ENCODE data around the gene USP31. TPM values are rescaled to one million over a fixed set of nuclear protein-coding genes. Genes with fewer than 3 reads are reported as not detected.

USP31 gene
- total RNA-seq, 1 experiment from 2014 or later = 6.7 TPM

DNA sequence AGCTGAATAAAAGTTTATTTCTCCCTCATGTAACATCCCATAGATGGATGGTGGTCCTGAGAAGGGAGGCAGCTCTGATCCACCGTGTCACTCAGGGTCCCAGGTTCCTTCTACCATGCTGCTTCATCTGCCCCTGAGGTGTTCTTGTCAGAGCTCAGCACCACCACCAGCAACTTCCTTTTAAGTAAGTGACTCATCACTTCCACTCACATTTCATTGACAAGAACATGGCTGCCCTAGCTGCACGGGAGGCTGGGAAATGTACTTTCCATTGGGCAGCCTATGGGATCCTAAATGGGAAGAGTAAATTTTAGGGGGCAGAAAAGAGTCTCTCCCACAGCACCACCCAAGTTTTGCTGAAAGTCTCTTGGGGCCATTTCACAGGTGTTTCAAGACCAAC is 134.7 kb downstream of the USP31 start:
- no peak overlapping the region for H3K9ac ChIP-seq (ENCODE audit: low read length)
- CTCF ChIA-PET = no interaction called here
- peaks cover 10% of the 10 kb centered on the region; the same call in 1 of the 2 replicates for H3K27me3 ChIP-seq (ENCODE audit: low read length)
- H3K36me3 ChIP-seq (ENCODE audit: low read depth, low read length) = no peaks in the 10 kb centered on the region
- H3K9me3 ChIP-seq (ENCODE audit: low read length) = no peaks in the 10 kb centered on the region
- H3K9me2 ChIP-seq (replicated peaks; ENCODE audit: low read length) = no peaks in the 10 kb centered on the region
- no peaks in the 10 kb centered on the region for H3F3A ChIP-seq (ENCODE audit: low read length, unreplicated experiment)
- no TSS peak for BruUV-seq (replicated peaks)
- H4K20me1 ChIP-seq (ENCODE audit: low read length) = no peaks in the 10 kb centered on the region
- H3K4me3 ChIP-seq (ENCODE audit: low read length) = no peak overlapping the region
- H3K4me2 ChIP-seq (ENCODE audit: low read length) = no peak overlapping the region
- no peak for DNase-seq
- no peaks in the 10 kb centered on the region for H3K4me1 ChIP-seq (ENCODE audit: insufficient read depth, low read length)
- H3K27ac ChIP-seq (ENCODE audit: low read length) = no peak overlapping the region
- H3K79me2 ChIP-seq (ENCODE audit: low read length) = no peaks in the 10 kb centered on the region
- no peak overlapping the region for H2AFZ ChIP-seq (ENCODE audit: low read length)
- ATAC-seq = no peak
- intact Hi-C loops (cut with micrococcal nuclease) = no loop called here
- TF ChIP-seq, protein P1, sequence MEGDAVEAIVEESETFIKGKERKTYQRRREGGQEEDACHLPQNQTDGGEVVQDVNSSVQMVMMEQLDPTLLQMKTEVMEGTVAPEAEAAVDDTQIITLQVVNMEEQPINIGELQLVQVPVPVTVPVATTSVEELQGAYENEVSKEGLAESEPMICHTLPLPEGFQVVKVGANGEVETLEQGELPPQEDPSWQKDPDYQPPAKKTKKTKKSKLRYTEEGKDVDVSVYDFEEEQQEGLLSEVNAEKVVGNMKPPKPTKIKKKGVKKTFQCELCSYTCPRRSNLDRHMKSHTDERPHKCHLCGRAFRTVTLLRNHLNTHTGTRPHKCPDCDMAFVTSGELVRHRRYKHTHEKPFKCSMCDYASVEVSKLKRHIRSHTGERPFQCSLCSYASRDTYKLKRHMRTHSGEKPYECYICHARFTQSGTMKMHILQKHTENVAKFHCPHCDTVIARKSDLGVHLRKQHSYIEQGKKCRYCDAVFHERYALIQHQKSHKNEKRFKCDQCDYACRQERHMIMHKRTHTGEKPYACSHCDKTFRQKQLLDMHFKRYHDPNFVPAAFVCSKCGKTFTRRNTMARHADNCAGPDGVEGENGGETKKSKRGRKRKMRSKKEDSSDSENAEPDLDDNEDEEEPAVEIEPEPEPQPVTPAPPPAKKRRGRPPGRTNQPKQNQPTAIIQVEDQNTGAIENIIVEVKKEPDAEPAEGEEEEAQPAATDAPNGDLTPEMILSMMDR (conservative IDR thresholded peaks at IDR 0.05; ENCODE audit: low read depth, low read length) = no peak
- no peak for TF ChIP-seq EZH2phosphoT487 (IDR thresholded peaks at IDR 0.05; ENCODE audit: borderline replicate concordance, low read length)
- TF ChIP-seq EZH2 (IDR thresholded peaks at IDR 0.05; ENCODE audit: low read length, unreplicated experiment) = no peak
- POLR2A ChIA-PET (ENCODE audit: unreplicated experiment) = no interaction called here

Other genes with a start within 250 kb of the USP31 start
- 4.5 and 6.3 TPM in 2 replicates for gene SCNN1G, start 33.3 kb upstream of the USP31 start, total RNA-seq (2014; rRNA removed)
- gene SCNN1B, start 152.8 kb upstream of the USP31 start, total RNA-seq (2014; rRNA removed) = 2.9 and 4.1 TPM in 2 replicates